DOHH2 (cell line): Measurements from ENCODE around the gene DGKA.

Experiments
- H3F3A ChIP-seq: fragments of 200-600 bp; sonication (generic), shearing (Covaris generic); 2 replicates; pipeline ENCODE4 v1.6.0; 2016; ENCODE audit warnings: antibody characterized with exemption, mild to moderate bottlenecking; ENCODE audit not compliant: control insufficient read depth, insufficient read depth
- H3K27ac ChIP-seq: fragments of 200-600 bp; sonication (generic); 2 replicates; pipeline ENCODE4 v1.5.1; 2014; ENCODE audit warnings: low read depth, mild to moderate bottlenecking, low read length, moderate library complexity
- H3K27me3 ChIP-seq: fragments of 200-600 bp; sonication (generic); 2 replicates; pipeline ENCODE4 v1.6.1; 2014; ENCODE audit warnings: mild to moderate bottlenecking, low read length, mixed read lengths; ENCODE audit not compliant: control insufficient read depth
- H3K36me3 ChIP-seq: fragments of 200-600 bp; sonication (generic); 2 replicates; pipeline ENCODE4 v1.6.1; 2014; ENCODE audit warnings: mild to moderate bottlenecking, low read length, moderate library complexity, mixed read lengths; ENCODE audit not compliant: control insufficient read depth
- H3K4me1 ChIP-seq: fragments of 200-600 bp; sonication (generic); 2 replicates; pipeline ENCODE4 v1.6.1; 2014; ENCODE audit warnings: mild to moderate bottlenecking, low read length, mixed read lengths; ENCODE audit not compliant: control insufficient read depth
- H3K4me2 ChIP-seq: fragments of 200-600 bp; sonication (generic); 2 replicates; pipeline ENCODE4 v1.6.0; 2014; ENCODE audit warnings: mild to moderate bottlenecking, low read length, moderate library complexity
- H3K4me3 ChIP-seq: fragments of 200-600 bp; sonication (generic); 2 replicates; pipeline ENCODE4 v1.5.1; 2014; ENCODE audit warnings: mild to moderate bottlenecking, low read length, mixed read lengths
- H3K79me2 ChIP-seq: fragments of 200-600 bp; sonication (generic); 2 replicates; pipeline ENCODE4 v1.6.1; 2014; ENCODE audit warnings: mild to moderate bottlenecking, low read length, mixed read lengths; ENCODE audit not compliant: control insufficient read depth
- H3K9me2 ChIP-seq: fragments of 200-600 bp; sonication (generic); replicated peaks from 2 replicates; pipeline ENCODE4 v1.6.1; 2014; ENCODE audit warnings: mild to moderate bottlenecking, low read length, mixed read lengths; ENCODE audit not compliant: control insufficient read depth
- H3K9me3 ChIP-seq: fragments of 200-600 bp; sonication (generic); 2 replicates; pipeline ENCODE4 v1.6.1; 2014; ENCODE audit warnings: antibody characterized with exemption, low read length, mixed read lengths; ENCODE audit not compliant: control insufficient read depth, insufficient read depth
- H4K20me1 ChIP-seq: fragments of 200-600 bp; sonication (generic); 2 replicates; pipeline ENCODE4 v1.6.0; 2014; ENCODE audit warnings: low read depth, mild to moderate bottlenecking, antibody characterized with exemption, low read length, moderate library complexity; ENCODE audit not compliant: control insufficient read depth, insufficient read depth
- EZH2phosphoT487 ChIP-seq: fragments of 200-600 bp; sonication (generic); IDR thresholded peaks from 2 replicates; pipeline ENCODE4 v1.6.1; 2017; ENCODE audit warnings: borderline replicate concordance, mild to moderate bottlenecking, antibody characterized with exemption, low read length, moderate library complexity, mixed read lengths
- TF ChIP-seq, protein P1 (sequence below): fragments of 200-600 bp; sonication (generic); IDR thresholded peaks from one replicate; pipeline ENCODE4 v1.5.1; 2014; ENCODE audit warnings: antibody characterized with exemption, mild to moderate bottlenecking, low read depth, low read length; ENCODE audit not compliant: poor library complexity, severe bottlenecking

DGKA gene

DNA sequence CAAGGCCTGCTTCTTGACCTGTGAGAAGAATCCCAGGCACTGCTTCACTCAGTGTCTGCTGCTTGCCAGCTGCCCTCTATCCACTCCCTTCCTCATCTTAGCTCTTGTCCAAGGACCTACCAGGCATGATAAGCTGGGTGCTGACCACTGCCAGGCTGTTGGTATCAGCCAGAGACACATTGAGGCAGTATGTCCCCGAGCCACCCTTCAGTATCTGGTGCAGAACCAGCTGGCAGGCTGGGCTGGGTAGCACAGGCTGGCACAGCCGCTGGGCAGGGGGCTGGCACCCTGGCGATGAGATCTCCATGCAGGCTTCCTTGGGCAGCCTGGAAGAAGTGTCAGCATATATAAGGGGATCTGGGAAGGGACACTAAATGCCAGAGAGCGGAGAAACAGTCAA lies 24.4 kb downstream of the DGKA start:
- H3K9me2 ChIP-seq: no peaks in the 10 kb centered on the region
- H3K36me3 ChIP-seq: peaks cover 30% of the 10 kb centered on the region
- no peaks in the 10 kb centered on the region for H3K79me2 ChIP-seq
- no peak overlapping the region for H3K27ac ChIP-seq
- no peaks in the 10 kb centered on the region for H3K27me3 ChIP-seq
- no peak overlapping the region for H3K4me3 ChIP-seq
- no peak overlapping the region for H3K4me2 ChIP-seq
- no peaks in the 10 kb centered on the region for H3K4me1 ChIP-seq
- no peaks in the 10 kb centered on the region for H4K20me1 ChIP-seq
- TF ChIP-seq, protein P1, sequence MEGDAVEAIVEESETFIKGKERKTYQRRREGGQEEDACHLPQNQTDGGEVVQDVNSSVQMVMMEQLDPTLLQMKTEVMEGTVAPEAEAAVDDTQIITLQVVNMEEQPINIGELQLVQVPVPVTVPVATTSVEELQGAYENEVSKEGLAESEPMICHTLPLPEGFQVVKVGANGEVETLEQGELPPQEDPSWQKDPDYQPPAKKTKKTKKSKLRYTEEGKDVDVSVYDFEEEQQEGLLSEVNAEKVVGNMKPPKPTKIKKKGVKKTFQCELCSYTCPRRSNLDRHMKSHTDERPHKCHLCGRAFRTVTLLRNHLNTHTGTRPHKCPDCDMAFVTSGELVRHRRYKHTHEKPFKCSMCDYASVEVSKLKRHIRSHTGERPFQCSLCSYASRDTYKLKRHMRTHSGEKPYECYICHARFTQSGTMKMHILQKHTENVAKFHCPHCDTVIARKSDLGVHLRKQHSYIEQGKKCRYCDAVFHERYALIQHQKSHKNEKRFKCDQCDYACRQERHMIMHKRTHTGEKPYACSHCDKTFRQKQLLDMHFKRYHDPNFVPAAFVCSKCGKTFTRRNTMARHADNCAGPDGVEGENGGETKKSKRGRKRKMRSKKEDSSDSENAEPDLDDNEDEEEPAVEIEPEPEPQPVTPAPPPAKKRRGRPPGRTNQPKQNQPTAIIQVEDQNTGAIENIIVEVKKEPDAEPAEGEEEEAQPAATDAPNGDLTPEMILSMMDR: no peak
- no peak for TF ChIP-seq EZH2phosphoT487
- no peaks in the 10 kb centered on the region for H3K9me3 ChIP-seq
- 0 out of 2 replicates have a peak, but pooled peaks cover 7% of the 10 kb centered on the region for H3F3A ChIP-seq

DNA sequence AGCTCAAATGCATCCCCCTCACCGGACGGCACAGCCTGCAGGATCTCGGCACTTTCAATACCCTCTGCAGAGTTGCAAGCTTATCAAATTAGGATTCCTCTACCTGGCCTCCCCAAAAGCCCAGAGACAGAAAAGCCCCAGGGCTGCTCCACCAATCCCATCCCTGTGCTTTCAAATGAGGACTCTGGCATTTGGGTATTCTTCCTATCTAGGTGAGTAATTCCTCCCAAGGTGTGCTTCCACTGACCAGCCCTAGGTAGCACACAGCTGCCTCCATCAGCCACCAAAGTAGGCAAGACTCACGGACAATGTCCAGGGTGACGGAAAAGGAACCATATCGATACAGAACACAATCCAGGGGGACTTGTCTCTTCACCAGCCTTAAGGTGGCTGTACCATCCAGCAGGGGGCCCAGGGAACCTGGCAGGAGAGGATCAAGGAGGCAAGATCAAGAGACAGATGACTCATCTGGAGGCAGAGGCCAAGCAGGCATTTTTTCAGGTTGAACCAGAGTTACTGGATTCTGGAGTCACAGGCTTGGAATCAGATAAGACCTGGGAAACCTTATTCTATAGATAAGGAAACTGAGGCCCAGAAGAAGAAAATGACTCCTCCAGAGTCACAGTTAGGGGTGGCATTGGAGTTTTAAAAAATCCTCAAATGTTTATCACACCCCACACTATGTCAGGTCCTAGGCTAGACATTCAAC lies 25.0 kb downstream of the DGKA start:
- Histone ChIP-seq H3K27me3 (no peaks in the 10 kb centered on the region), H3K36me3 (peaks cover 30% of the 10 kb centered on the region), H3K79me2 (no peaks in the 10 kb centered on the region), H3K9me2 (no peaks in the 10 kb centered on the region), H3K9me3 (no peaks in the 10 kb centered on the region), H3K4me2 (no peak overlapping the region), H3K4me1 (no peaks in the 10 kb centered on the region), H3K27ac (no peak overlapping the region), H3K4me3 (no peak overlapping the region), H4K20me1 (no peaks in the 10 kb centered on the region), H3F3A (0 out of 2 replicates have a peak, but pooled peaks cover 7% of the 10 kb centered on the region)
- TF ChIP-seq EZH2phosphoT487: no peak
- TF ChIP-seq, protein P1: peak; percentile 49

DNA sequence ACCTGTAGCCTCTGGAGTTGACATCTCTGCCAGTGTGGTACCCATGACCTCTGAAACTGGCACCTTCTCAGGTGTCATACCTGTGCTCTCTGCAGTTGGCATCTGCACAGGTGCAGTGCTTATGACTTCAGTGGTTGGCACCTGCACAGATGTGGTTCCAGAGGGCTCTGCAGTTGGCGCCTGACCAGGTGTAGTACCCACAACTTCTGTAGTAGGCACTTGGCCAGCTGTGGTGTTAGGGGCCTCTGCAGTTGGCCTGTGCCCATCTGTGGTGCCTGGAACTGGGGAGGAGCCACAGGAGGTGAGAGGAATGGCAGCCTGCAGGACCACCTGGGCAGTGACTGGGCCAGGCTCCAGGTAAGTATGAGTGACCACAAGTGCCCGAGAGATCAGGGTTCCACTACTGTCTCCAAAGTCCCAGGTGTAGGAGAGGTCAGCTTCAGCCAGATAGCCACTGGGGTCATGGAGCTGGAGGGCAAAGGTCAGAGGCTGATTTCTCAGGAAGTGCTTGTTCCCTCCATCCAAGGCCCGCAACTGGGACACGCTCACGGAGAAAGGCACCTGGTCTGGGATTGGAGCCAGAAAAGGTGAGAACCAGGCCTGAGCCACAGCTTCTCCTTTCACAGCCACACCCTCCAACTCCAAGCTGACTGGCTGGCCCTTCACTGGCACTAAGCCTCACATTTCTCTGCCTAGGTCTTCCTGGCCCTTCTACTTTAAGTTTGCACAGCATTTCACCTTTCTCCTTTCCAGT lies 26.3 kb downstream of the DGKA start:
- 0 out of 2 replicates have a peak, but pooled peaks cover 7% of the 10 kb centered on the region for H3F3A ChIP-seq
- no peak overlapping the region for H3K4me3 ChIP-seq
- no peaks in the 10 kb centered on the region for H4K20me1 ChIP-seq
- no peak overlapping the region for H3K27ac ChIP-seq
- no peaks in the 10 kb centered on the region for H3K27me3 ChIP-seq
- no peaks in the 10 kb centered on the region for H3K4me1 ChIP-seq
- H3K4me2 ChIP-seq: no peak overlapping the region
- H3K36me3 ChIP-seq: peaks cover 17% of the 10 kb centered on the region
- no peak for TF ChIP-seq EZH2phosphoT487
- no peaks in the 10 kb centered on the region for H3K9me3 ChIP-seq
- H3K79me2 ChIP-seq: no peaks in the 10 kb centered on the region
- H3K9me2 ChIP-seq: no peaks in the 10 kb centered on the region

DNA sequence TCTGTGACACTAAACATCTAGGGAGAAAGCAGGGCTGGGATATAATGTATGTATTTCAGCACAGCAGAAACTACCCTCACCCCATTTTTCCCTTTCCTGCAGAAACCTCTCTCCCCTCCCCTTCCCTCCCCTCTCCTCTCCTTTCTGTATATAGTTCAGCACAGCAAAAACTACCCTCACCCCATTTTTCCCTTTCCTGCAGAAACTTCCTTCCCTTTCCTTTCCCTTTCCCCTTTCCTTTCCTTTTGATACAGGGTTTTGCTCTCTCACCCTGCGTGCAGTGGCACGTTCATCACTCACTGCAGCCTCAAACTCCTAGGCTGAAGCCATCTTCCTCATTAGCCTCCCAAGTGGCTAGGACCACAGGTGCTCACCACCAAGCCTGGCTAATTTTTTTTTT lies 32.8 kb downstream of the DGKA start:
- Histone ChIP-seq H3K79me2 (peaks cover 19% of the 10 kb centered on the region), H3K36me3 (peaks cover 19% of the 10 kb centered on the region), H3K9me2 (no peaks in the 10 kb centered on the region), H3K27ac (no peak overlapping the region), H4K20me1 (no peaks in the 10 kb centered on the region), H3F3A (no peaks in the 10 kb centered on the region), H3K4me2 (no peak overlapping the region), H3K9me3 (no peaks in the 10 kb centered on the region), H3K4me1 (peaks cover 24% of the 10 kb centered on the region), H3K27me3 (no peaks in the 10 kb centered on the region), H3K4me3 (no peak overlapping the region)
- TF ChIP-seq, protein P1: no peak
- TF ChIP-seq EZH2phosphoT487: no peak
